ENCODE results near the gene LZTFL1.
A peak's percentile ranks its signal among the peaks of the same experiment; 100 is the strongest.
"Not testable (repeated sequence)": the region's sequence is repeated elsewhere in the genome, so short reads cannot be mapped to it uniquely, and the experiment has no call there.

LZTFL1 gene

GRCh38 chr3:45864760-45865519 is 23.0 kb upstream of the LZTFL1 start:
- DNase-seq (ENCODE audit: low read depth in 2 of 2), result no peak

GRCh38 chr3:45861043-45861719 is 19.3 kb upstream of the LZTFL1 start:
- no peak for DNase-seq (ENCODE audit: low read depth in 2 of 2)

- no peak for DNase-seq (ENCODE audit: low read depth in 2 of 2)
These were observed 18.6 kb upstream of the LZTFL1 start for GRCh38 chr3:45860481-45860880.

GRCh38 chr3:45858809-45859543 is 17.1 kb upstream of the LZTFL1 start:
- DNase-seq (ENCODE audit: low read depth in 2 of 2), result no peak

- not testable (repeated sequence) for DNase-seq (ENCODE audit: low read depth in 2 of 2)
These were observed 15.1 kb upstream of the LZTFL1 start for GRCh38 chr3:45857024-45857423.

- DNase-seq (ENCODE audit: low read depth in 2 of 2), result not testable (repeated sequence)
These were observed 14.4 kb upstream of the LZTFL1 start for GRCh38 chr3:45856323-45856722.

- DNase-seq (ENCODE audit: low read depth in 2 of 2), result no peak
These were observed 10.9 kb upstream of the LZTFL1 start for GRCh38 chr3:45852828-45853227.

GRCh38 chr3:45848392-45848791 is 6.5 kb upstream of the LZTFL1 start:
- DNase-seq (ENCODE audit: low read depth in 2 of 2), result no peak

- no peak for DNase-seq (ENCODE audit: low read depth in 2 of 2)
These were observed 2.7 kb upstream of the LZTFL1 start for GRCh38 chr3:45844616-45845015.

GRCh38 chr3:45842851-45843625 is 1.1 kb upstream of the LZTFL1 start:
- no peak for DNase-seq (ENCODE audit: low read depth in 2 of 2)

- DNase-seq (ENCODE audit: low read depth in 2 of 2), result no peak
These were observed 531 bp downstream of the LZTFL1 start for GRCh38 chr3:45841420-45841756.

- no peak for DNase-seq (ENCODE audit: low read depth in 2 of 2)
These were observed 3.5 kb downstream of the LZTFL1 start for GRCh38 chr3:45838466-45838865.

GRCh38 chr3:45832699-45833098 is 9.2 kb downstream of the LZTFL1 start:
- DNase-seq (ENCODE audit: low read depth in 2 of 2), result no peak

GRCh38 chr3:45830121-45830520 is 11.8 kb downstream of the LZTFL1 start:
- no peak for DNase-seq (ENCODE audit: low read depth in 2 of 2)

- no peak for DNase-seq (ENCODE audit: low read depth in 2 of 2)
These were observed 15.0 kb downstream of the LZTFL1 start for GRCh38 chr3:45826908-45827307.

GRCh38 chr3:45826321-45826720 is 15.6 kb downstream of the LZTFL1 start:
- DNase-seq (ENCODE audit: low read depth in 2 of 2), result no peak

- no peak for DNase-seq (ENCODE audit: low read depth in 2 of 2)
These were observed 20.8 kb downstream of the LZTFL1 start for GRCh38 chr3:45821127-45821526.

GRCh38 chr3:45819543-45819942 is 22.4 kb downstream of the LZTFL1 start:
- no peak for DNase-seq (ENCODE audit: low read depth in 2 of 2)

GRCh38 chr3:45817831-45818522 is 23.9 kb downstream of the LZTFL1 start:
- peak; percentile 84 to 85 for DNase-seq (ENCODE audit: low read depth in 2 of 2)

GRCh38 chr3:45816544-45816943 is 25.4 kb downstream of the LZTFL1 start:
- DNase-seq (ENCODE audit: low read depth in 2 of 2), result peak in 1 of 2 experiments; percentile 4

GRCh38 chr3:45814322-45814721 is 27.6 kb downstream of the LZTFL1 start:
- no peak for DNase-seq (ENCODE audit: low read depth in 2 of 2)

Measured in fibroblast of skin of left biceps (primary cell).